H54 (cell line): ENCODE data around the gene PPFIA2.

Experiments
- DNase-seq: peaks from one replicate; pipeline ENCODE4 v3.0.0; 2011; ENCODE audit warnings: low spot score, mixed read lengths; ENCODE audit not compliant: insufficient read length
- FAIRE-seq: peaks from 3 replicates; lab custom pipeline; 2011; peaks lifted over from hg19 to GRCh38; lab: Jason Lieb, UNC
- POLR2A ChIP-seq: IDR thresholded peaks from 2 replicates; pipeline ENCODE4 v1.6.1; 2011; ENCODE audit warnings: low read depth, mild to moderate bottlenecking, low read length

The PPFIA2 gene

DNA sequence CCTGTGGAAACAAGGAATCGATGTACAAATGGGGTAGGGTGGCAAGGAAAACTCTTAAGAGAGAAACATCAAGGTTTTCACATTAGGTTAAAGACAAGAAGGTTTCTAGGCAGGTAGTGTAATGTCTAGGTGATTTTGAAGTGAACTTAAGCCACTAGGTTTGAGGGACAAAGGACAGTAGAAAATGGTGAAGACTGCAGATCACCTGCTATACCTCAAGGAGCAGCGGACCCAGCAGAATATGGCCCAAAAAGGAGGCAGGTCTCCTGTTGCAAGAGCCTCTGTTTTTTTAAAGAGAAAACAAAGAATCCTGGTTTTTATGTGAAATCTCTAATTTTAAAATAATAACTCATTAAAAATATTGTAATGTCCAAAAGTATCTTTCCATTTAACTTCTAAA lies 503.2 kb downstream of the PPFIA2 start:
- FAIRE-seq = no peak
- no peak for TF ChIP-seq POLR2A
- DNase-seq = no peak

DNA sequence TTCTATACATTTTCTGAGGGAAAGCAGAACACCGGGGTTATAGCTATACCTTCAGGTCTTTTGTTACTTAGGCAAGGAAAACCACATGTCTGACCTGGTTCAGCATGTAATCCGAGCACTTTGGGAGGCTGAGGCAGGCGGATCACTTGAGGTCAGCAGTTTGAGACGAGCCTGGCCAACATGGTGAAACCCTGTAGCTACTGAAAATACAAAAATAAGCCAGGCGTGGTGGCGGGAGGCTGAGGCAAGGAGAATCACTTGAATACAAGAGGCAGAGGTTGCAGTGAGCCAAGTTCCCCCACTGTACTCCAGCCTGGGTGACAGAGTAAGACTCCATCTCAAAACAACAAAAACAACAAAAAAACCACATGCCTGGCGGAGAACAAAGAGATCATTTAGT lies 503.7 kb downstream of the PPFIA2 start:
- FAIRE-seq = no peak
- TF ChIP-seq POLR2A = no peak
- no peak for DNase-seq

DNA sequence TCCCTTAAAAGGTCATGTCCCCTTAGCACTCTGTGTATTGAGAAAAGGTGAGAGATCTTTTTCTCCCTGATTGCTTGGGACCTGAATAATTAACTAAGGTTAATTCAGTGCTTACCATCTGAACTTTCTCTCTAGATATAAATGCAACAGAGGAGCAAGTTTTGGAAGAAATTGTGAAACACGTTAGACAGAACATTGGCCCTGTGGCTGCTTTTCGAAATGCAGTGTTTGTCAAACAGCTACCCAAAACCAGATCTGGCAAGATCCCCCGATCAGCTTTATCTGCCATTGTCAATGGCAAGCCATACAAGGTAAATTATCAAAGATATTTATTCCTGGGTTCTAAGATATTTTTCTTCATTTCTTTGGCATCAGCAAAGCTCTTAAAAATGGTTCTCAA lies 505.8 kb downstream of the PPFIA2 start:
- no peak for FAIRE-seq
- DNase-seq = no peak
- TF ChIP-seq POLR2A = no peak

DNA sequence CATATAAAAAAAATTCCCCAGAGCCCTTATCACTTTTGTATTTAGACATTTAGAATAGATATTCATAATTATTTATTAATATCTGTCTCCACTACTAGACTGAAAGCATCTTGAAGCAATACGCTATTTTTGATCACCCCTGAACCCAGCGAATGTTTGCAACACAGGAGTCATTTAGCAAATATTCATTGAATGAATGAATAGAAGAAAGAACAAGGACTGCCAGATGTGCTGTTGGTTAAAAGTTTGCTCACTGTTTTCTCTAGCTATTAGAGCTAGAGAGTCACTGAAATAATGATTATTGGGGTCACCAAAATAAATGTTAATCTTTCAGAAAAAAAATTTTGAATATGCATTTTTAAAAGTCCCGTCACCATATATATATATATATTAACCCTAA lies 506.9 kb downstream of the PPFIA2 start:
- FAIRE-seq (no peak), DNase-seq (no peak)
- TF ChIP-seq POLR2A = no peak

DNA sequence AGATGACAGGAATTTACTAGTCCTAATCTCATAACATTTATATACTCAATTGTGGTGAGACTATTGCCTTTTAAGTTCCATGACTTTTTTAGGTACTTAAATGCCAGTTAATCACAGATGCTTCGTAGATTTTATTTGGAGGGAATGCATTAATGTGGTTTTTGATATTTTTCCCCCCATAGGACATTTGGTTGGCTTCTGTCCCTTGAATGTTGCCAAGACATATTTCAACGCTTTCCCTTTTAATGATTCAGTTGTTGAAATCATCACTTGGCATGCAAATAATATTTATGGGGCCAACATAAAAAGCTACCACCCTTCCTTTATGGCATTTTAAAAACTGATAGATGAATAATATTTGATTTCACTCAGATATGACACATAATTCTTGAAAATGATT lies 509.2 kb downstream of the PPFIA2 start:
- FAIRE-seq = no peak
- no peak for DNase-seq
- TF ChIP-seq POLR2A = no peak

DNA sequence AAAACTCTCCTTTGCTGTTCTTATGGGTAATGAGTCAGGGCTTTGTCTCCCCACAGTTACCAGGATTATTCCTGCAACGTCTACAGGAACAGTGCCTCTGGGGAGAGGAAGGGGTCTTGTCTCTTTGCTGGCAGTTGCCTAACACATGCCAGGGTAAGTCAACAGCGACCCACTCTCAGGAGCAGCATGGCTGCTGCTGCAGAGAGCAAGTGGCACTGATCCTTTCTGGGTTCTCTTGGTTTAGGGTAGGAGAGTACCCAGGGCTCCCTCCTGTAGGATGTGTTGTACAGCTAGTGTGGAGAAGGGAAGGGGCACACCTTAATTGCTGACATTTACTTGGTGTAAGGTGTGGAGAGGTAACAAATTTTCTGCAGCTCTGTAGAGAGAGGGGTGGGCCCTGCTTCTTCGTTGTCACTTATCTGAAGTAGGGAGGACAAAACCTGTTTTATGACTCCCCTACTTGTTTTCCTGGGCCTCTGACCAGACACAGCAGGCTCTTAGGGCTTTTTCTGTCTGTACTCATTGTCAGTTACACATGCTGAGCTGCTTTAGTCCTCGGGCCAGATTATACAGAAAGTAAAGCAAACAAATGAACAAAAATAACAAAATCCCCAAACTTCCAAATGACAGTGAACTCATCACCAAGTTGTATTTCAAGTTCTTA lies 513.1 kb downstream of the PPFIA2 start:
- no peak for TF ChIP-seq POLR2A
- DNase-seq (no peak), FAIRE-seq (no peak)

DNA sequence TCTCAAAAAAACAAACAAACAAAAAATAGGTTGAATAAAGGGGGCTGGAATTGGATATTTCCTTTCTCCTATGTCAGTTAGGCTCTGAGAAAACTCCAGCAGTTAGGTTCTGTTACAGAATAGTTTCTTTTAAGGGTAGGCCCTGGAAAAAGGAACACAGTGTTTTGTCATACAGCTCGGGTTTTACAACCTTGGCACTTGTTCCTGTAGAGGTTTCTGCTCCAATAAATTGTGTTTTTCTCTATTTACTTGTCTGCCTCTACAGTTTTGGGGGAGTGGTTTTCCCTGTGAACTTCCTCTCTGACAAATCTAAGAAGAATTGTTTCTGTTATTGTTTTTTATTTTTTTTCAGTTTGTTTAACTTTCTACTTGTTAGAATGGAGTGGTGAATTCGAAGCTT lies 513.7 kb downstream of the PPFIA2 start:
- no peak for FAIRE-seq
- DNase-seq = no peak
- no peak for TF ChIP-seq POLR2A

DNA sequence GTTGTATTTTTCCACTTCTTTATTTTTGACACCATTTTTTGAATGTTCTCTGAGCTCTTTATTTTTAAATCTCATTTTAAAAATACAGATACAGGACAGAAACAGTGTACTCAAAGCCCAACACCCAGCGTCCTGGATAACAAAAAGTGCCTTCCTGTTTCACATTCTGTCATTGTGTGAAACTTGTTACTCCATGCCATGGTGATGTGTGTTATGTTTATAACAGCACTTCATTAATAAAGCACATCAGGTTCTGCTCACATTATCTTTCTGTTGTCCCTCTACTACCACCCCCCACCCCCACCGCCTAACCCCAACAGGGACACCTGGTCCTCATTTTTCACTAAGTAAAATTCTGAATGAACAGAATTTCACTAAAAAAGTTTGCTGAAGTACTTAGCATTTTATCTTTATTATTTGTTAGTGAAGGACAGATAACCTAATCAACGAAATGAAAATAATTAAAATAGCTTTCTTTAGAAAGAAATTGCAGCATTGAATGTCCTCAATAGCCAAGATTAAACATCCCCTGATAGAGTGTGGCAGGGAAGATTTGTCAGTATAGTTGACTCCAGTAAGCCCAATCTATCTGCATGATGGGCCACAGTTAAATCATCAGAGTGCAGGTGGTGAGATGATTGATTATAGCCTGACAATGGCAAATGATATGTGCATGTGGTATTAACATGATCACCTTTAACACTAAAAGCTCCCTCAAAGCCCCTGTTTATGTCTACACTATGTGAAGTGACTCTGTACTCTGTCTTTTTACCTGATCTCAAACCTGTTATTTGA lies 527.4 kb downstream of the PPFIA2 start:
- no peak for TF ChIP-seq POLR2A
- FAIRE-seq (no peak), DNase-seq (no peak)

DNA sequence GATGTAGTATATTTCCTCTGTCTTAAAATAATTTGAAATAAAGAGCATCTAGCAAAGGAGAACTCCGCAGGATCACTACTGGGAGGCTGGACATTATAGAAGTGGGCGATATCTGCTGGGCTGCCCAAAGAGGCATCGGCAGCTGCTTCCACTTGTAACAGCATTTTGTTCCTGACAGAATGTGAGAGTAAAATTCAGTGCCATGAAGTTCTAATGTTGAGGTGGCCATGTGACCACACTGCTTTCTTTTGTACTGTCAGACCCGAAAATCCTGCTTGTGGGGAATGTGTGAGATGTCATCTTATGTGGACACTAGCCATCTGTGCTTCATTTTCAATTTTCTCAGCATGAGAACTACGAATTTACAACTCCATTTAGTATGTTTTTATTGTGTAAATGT lies 529.4 kb downstream of the PPFIA2 start:
- FAIRE-seq (no peak), DNase-seq (no peak)
- no peak for TF ChIP-seq POLR2A

DNA sequence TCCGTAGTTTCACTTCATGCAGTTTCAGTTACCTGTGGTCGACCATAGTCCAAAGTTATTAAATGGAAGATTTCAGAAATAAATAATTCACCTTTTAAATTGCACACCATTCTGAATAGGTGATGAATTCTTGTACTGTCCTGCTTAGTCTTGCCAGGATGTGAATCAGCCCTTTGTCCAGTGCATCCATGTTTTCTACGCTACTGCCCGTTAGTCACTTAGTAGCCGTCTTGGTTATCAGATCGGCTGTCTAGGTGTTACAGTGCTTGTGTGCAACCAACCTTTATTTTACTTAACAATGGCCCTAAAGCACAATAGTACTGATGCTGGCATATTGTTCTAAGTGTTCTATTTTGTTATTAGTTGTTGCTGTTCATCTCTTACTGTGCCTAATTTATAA lies 534.5 kb downstream of the PPFIA2 start:
- TF ChIP-seq POLR2A = no peak
- FAIRE-seq (no peak), DNase-seq (no peak)

DNA sequence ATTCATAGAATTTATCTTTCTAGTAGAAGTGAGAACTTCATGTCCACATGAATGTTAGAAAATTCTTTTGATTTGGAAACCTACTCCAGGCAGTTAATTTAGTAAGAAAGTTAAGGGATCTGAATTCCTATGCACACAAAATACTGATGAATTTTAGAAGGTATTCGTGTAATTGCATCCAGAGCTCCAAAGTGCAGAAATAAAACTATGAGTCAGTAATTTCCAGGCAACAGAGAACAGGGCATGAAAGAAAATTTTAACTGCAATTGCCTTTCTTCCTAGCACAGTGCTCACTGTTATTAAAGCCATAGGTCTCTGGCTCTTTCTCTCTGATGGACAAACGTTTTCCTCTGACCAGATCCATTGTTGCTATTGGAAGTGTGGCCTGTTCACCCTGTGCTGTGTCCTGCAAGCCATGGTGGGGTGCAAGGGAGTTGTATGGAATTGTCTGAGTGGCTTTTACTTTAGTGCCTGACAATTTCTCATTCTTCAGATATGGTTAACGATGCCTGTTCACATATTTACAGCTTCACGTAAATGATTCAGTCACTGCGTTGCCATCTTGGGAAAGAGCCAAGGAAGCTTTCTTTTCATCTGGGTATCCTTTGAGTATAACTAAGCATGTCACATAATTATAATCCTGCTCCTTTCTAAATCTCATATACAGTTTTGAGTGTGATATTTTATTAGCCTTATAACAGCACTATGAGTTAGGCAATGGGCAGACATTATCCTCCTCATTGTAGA lies 536.1 kb downstream of the PPFIA2 start:
- DNase-seq (no peak), FAIRE-seq (no peak)
- TF ChIP-seq POLR2A = no peak

DNA sequence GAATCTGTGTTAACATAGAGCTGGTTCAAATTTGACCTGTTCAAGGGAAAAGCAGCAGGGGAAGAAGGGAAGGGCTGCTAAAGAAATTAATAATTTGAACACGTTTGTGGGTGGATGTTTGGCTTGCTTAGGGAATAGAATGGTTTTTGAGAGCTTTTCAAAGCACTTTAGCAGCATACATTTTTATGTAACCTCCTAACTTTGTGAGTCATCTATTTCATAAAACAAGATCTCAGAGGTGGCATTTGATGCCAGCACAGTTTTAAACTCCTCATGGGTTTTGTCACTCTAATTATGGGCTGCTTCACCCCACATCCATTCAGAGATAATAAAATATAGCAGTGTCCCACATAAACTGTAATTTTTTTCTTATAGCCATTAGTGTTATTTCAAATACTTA lies 537.5 kb downstream of the PPFIA2 start:
- FAIRE-seq = no peak
- no peak for TF ChIP-seq POLR2A
- no peak for DNase-seq

DNA sequence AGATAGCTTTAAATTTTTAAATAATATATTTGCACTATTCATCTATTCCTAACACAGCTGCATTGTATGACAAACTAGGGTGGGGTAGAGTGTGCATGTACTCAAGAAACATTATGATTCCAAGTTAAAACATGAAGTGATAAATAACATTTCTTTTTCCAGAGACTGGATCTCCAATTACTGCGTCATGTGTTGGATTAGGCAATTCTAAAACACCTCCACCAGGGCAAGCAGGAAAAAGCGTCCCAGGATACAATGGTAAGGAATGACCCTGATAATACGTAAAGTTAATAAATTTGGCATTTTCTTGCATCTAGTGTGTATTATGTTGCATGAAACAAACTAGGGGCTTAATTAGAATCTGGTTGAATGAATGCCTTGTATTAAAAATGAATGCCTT lies 542.4 kb downstream of the PPFIA2 start:
- DNase-seq (no peak), FAIRE-seq (no peak)
- TF ChIP-seq POLR2A = no peak

DNA sequence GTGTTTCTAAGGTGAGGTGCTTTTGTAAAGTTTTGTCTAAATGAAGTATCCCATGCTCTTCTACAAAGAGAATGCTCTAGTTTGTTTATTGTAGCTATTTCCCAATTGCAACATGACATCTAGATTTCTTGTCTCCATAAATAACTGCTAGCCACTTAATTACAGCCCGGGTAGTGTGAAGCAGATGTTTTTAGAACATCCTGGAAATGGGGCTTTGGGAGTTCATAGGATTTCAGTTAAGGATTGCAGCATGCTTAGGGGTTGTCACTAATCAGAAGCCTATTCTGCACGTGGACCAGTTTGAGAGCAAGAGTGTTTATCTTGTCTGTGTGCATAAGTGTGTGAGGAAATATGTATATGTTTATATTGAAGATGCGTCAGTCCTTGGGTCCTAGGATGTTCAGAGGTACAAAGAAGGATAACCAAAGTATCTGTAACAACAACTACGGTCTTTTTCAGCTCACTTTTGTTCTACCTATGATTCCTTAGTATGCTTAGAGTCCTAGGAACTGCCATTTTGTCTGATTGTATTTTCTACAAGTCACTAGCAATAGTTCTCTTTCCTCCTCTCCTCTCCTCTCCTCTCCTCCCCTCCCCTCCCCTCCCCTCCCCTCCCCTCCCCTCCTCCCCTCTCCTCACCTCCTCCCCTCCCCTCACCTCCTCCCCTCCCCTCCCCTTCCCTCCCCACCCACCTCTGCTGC lies 546.0 kb downstream of the PPFIA2 start:
- FAIRE-seq = no peak
- DNase-seq = no peak
- TF ChIP-seq POLR2A = no peak
